Activated T-cell treated with anti-CD3 and anti-CD28 coated beads, Interleukin-2, amount 50 U/mL, for 4 hours (primary cell): Measurements from ENCODE around the gene DHRSX. TPM values are rescaled to one million over a fixed set of nuclear protein-coding genes. Genes with fewer than 3 reads are reported as not detected.
"Not testable (repeated sequence)": the region's sequence is repeated elsewhere in the genome, so short reads cannot be mapped to it uniquely, and the experiment has no call there.

ENCODE experiments used
- ATAC-seq, 2 donors: fragments of 200-7000 bp; cut with Tn5 transposase; one replicate each; pipeline ENCODE4 v1.10.0; 2021
- DNase-seq: peaks from one replicate; pipeline ENCODE4 v3.0.0-alpha.2; 2020
- H3K27me3 Mint-ChIP-seq: one replicate; pipeline ENCODE4 v1.8.0; 2021; ENCODE audit warnings: low read depth, mixed read lengths
- H3K36me3 Mint-ChIP-seq: one replicate; pipeline ENCODE4 v1.8.0; 2022; ENCODE audit warnings: mixed read lengths; ENCODE audit not compliant: insufficient read depth
- H3K4me1 Mint-ChIP-seq: one replicate; pipeline ENCODE4 v1.8.0; 2021; ENCODE audit warnings: low read depth, mixed read lengths
- H3K4me3 Mint-ChIP-seq: one replicate; pipeline ENCODE4 v1.8.0; 2021; ENCODE audit warnings: mild to moderate bottlenecking, moderate library complexity, mixed read lengths
- H3K9me3 Mint-ChIP-seq: one replicate; pipeline ENCODE4 v1.8.0; 2021; ENCODE audit warnings: mixed read lengths
- total RNA-seq, 3 donors: library from RNA; stranded (reverse); gene quantifications; one replicate each; pipeline ENCODE4 v1.2.1, GENCODE V29; 2021

DHRSX gene
- total RNA-seq, 3 donors from 2014 or later = 19.3 to 23.2 (median 22.0) TPM

DNA sequence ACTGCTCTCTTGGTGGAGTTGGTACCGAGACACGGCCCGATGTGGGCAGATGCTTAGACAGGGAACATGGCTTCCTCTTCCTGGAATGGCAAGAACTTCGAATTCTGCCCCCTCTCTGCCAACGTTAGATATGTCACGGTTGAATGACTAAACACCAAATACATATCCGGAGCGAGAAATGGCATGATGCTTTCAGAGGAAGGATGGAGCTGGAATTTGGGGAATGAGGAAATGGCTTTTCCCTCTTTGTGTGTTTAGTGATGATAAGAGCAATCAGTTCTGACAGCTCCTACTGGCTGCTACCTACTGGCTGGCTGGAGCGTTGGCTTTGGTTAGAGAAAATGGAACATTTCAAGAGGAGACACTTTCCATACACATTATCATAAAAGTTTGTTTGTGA, 140.0 kb downstream of the DHRSX start:
- peaks cover 15% of the 10 kb centered on the region for H3K9me3 Mint-ChIP-seq
- peaks cover 14% of the 10 kb centered on the region for H3K4me1 Mint-ChIP-seq
- no peak for ATAC-seq
- no peaks in the 10 kb centered on the region for H3K27me3 Mint-ChIP-seq
- H3K36me3 Mint-ChIP-seq = peaks cover 20% of the 10 kb centered on the region
- DNase-seq = no peak
- no peak overlapping the region for H3K4me3 Mint-ChIP-seq

DNA sequence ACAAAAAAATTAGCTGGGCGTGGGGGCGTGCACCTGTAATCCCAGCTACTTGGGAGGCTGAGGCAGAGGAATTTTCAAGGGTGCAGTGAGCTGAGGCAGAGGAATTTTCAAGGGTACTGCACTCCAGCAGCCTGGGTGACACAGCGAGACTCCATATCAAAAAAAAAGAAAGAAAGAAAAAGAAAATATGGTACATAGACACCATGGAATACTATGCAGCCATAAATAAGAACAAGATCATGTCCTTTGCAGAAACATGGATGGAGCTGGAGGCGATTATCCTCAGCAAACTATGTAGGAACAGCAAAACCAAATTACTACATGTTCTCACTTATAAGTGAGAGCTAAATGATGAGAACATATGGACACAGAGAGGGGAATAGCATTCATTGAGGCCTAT, 141.3 kb downstream of the DHRSX start:
- H3K4me3 Mint-ChIP-seq, H3K27me3 Mint-ChIP-seq, ATAC-seq, DNase-seq: not testable (repeated sequence)
- Mint-ChIP-seq H3K9me3 (peaks cover 10% of the 10 kb centered on the region), H3K36me3 (peaks cover 23% of the 10 kb centered on the region), H3K4me1 (peaks cover 14% of the 10 kb centered on the region)

DNA sequence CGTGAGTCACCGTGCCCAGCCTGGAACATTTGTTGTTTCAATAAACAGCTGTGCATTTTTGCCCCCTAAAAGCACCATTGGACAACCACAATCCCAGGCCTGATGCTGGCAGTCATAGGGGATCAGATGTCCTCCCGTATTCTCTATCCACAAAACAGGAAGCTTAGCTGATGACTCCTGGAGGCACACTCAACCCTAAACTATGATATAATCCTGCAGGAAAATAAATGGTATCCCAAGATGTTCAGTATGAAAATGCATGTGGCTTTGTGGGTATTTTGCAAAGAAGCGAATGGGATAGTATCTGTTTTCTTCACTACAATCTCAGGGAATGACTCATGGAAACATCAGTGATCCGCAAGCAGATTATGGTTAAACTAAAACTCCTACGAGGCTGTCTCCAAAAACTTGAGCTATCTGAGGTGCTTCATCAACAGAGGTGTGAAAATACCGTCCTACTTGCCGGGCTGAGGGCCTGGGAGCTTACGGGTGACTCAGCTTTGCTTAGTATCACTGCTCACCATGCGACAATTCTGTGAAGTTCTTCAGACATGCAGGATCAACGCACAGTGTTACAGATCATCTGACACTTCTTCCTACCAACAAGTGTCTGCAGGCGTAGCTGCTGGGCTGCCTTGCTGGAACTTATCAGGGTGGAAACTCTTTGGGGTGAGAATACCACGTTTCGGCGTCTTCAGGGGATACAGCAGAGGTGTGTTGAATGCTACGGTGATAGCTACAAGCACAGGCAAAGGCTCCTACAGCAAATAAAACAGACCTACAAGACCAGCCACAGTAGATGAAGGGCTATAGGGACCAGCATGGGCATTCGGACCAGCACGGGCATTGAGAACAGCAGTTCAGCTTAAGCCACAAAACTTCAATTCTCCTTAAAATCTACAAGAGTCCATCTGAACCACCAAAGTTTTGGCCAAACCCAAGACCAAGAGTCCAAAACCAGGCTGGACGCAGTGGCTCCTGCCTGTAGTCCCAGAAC, 148.5 kb downstream of the DHRSX start:
- no peak overlapping the region for H3K4me3 Mint-ChIP-seq
- H3K27me3 Mint-ChIP-seq = no peaks in the 10 kb centered on the region
- H3K36me3 Mint-ChIP-seq = peaks cover 34% of the 10 kb centered on the region
- peaks cover 5% of the 10 kb centered on the region for H3K4me1 Mint-ChIP-seq
- DNase-seq (no peak), ATAC-seq (peak; percentile 54 to 58)
- peaks cover 4% of the 10 kb centered on the region for H3K9me3 Mint-ChIP-seq

DNA sequence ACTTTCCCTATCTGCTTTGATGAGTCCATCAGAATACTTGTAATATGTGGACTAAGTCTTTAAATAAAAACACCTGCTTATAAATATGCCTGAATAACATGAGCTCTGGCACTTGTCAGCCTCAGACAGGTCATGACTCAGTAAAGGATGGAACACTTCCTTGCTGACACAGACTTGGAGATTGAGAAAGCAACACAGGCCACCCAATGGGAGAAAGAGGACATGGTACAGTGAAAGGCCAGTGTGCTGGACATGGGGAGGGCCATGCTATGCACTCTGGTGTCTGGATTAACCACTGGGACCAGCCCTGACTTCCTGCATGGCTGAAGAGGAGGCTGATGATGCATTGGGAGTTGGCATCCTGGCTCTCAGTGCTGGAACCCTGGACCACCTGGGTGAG, 149.5 kb downstream of the DHRSX start:
- Mint-ChIP-seq H3K9me3 (peaks cover 9% of the 10 kb centered on the region), H3K4me3 (no peak overlapping the region), H3K4me1 (peaks cover 2% of the 10 kb centered on the region), H3K27me3 (no peaks in the 10 kb centered on the region), H3K36me3 (peaks cover 39% of the 10 kb centered on the region)
- DNase-seq (no peak), ATAC-seq (no peak)

DNA sequence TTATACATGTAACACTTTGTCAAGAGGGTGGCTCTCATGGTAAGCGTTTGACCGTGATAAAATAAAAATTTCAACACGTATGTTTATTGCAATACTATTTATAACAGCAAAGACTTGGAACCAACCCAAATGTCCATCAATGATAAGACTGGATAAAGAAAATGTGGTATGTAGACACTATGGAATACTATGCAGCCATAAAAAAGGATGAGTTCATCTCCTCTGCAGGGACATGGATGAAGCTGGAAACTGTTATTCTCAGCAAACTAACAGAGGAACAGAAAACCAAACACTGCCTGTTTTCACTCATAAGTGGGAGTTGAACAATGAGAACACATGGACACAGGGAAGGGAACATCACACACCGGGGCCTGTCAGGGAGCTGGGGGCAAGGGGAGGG, 150.1 kb downstream of the DHRSX start:
- H3K9me3 Mint-ChIP-seq, DNase-seq, H3K4me3 Mint-ChIP-seq, ATAC-seq, H3K4me1 Mint-ChIP-seq, H3K27me3 Mint-ChIP-seq: not testable (repeated sequence)
- H3K36me3 Mint-ChIP-seq = peaks cover 44% of the 10 kb centered on the region

DNA sequence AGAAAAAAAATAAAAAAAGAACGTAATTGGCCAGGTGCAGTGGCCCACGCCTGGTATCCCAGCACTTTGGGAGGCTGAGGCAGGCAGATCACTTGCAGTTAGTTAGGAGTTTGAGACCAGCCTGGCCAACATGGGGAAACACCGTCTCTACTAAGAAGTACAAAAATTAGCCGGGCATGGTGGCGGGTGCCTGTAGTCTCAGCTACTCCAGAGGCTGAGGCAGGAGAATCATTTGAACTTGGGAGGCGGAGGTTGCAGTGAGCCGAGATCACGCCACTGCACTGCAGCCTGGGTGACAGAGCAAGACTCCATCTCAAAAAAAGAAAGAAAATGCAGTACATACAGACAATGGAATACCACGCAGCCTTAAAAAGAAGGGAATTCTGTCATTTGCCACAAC, 150.7 kb downstream of the DHRSX start:
- H3K4me3 Mint-ChIP-seq, H3K27me3 Mint-ChIP-seq: not testable (repeated sequence)
- peaks cover 49% of the 10 kb centered on the region for H3K36me3 Mint-ChIP-seq

DNA sequence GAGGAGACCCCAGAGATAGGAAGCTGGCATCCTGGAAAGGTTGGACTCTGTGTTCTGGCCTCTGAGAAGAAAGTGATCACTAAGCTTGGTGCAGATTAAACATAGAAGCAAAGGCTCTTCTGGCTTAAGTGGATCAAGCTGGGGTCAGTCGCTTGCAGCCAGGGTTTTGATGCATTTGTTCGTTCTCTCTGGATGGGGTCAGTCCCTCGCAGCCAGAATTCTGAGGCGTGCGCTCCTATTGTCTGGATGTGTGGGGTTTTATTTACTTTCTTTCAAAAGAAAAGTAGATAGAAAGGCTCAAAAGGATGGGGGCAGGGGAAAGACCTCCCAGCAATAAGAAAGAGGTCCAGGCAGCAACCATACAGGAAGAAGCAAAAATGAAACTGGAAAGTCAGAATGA, 152.6 kb downstream of the DHRSX start:
- ATAC-seq (no peak), DNase-seq (no peak)
- Mint-ChIP-seq H3K36me3 (peaks cover 58% of the 10 kb centered on the region), H3K4me3 (no peak overlapping the region), H3K4me1 (peaks cover 2% of the 10 kb centered on the region), H3K9me3 (peaks cover 9% of the 10 kb centered on the region), H3K27me3 (no peaks in the 10 kb centered on the region)

More for the DNA sequence above, 150.7 kb downstream of the DHRSX start:
- DNase-seq, ATAC-seq, H3K4me1 Mint-ChIP-seq, H3K9me3 Mint-ChIP-seq: not testable (repeated sequence)

DNA sequence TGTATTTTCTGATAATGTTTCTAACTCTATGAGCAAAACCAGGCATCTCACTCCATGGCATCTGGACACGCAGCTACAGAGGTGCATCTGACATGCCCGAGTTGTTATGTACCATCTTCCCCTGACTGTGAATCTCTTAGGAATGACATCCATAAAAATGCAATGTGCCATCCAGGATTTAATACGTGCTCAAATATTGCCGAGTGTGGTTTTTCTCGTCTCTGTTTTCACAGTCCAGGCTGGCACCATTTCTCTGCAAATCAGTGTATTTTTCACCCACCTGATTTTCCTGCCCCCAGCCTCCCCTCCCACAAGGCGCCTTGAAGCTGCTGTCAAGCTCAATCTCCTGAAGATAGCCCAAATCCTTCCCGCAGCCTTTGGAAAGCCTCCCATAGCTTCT, 154.6 kb downstream of the DHRSX start:
- Mint-ChIP-seq H3K36me3 (peaks cover 68% of the 10 kb centered on the region), H3K4me1 (no peaks in the 10 kb centered on the region), H3K4me3 (no peak overlapping the region), H3K9me3 (peaks cover 9% of the 10 kb centered on the region), H3K27me3 (no peaks in the 10 kb centered on the region)
- DNase-seq = no peak
- no peak for ATAC-seq

DNA sequence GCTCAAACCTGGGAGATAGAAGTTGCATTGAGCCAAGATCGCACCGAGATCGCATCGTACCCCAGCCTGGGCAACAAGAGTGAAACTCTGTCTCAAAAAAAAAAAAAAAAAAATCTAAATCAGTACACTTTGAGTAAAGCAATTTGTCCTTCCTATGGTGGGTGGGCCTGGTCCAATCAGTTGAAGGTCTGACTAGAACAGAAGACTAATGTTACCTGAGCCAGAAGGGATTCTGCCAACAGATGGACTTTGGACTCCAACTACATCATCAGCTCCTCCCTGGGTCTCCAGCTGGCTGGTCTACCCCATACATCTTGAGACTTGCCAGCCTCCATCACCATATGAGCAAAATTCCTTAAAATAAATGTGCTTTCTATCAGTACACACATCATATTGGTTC, 155.2 kb downstream of the DHRSX start:
- Mint-ChIP-seq H3K4me1 (no peaks in the 10 kb centered on the region), H3K9me3 (peaks cover 10% of the 10 kb centered on the region), H3K4me3 (no peak overlapping the region), H3K36me3 (peaks cover 69% of the 10 kb centered on the region), H3K27me3 (no peaks in the 10 kb centered on the region)
- no peak for ATAC-seq
- DNase-seq = no peak

DNA sequence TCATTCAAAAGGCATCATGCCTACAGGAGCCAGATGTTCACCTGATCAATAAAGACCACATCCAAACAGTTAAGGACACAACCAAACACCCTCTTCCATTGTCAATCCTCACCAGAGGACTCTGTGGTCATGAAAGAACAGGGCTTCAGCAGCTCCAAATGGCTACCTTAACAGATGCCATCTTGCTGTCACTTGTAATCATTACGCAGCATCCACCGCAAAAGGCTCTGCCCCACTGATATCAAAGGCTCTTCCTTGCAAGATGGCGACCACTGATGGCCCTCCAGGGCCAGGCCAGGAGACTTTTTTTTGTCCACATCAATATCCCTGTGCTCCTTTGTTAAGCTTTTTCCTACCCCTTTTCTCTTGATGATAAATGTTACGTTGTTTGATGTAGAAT, 157.4 kb downstream of the DHRSX start:
- peaks cover 81% of the 10 kb centered on the region for H3K36me3 Mint-ChIP-seq
- no peak overlapping the region for H3K4me3 Mint-ChIP-seq
- ATAC-seq = no peak
- H3K9me3 Mint-ChIP-seq = peaks cover 19% of the 10 kb centered on the region
- no peak for DNase-seq
- no peaks in the 10 kb centered on the region for H3K4me1 Mint-ChIP-seq
- H3K27me3 Mint-ChIP-seq = no peaks in the 10 kb centered on the region

DNA sequence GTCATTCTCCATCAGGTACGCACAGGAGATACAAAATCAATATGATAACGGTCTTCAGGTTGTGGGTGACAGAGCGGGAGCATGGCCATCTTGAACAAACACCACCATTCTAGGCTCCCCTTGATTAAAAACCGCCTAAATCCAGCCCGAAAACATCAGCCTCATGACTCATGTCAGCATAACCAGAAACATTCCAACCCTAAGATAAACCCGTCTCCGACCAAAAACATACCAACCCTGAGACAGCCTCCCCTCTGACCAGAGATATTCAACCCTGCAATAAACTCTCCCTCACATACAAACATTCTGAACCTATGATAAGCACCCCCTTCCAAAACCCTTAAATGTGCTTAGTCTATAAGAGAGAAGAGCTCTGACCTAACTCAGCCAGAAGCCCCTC, 157.9 kb downstream of the DHRSX start:
- Mint-ChIP-seq H3K4me1 (no peaks in the 10 kb centered on the region), H3K36me3 (peaks cover 81% of the 10 kb centered on the region), H3K9me3 (peaks cover 19% of the 10 kb centered on the region), H3K4me3 (no peak overlapping the region), H3K27me3 (no peaks in the 10 kb centered on the region)
- ATAC-seq = no peak
- no peak for DNase-seq

DNA sequence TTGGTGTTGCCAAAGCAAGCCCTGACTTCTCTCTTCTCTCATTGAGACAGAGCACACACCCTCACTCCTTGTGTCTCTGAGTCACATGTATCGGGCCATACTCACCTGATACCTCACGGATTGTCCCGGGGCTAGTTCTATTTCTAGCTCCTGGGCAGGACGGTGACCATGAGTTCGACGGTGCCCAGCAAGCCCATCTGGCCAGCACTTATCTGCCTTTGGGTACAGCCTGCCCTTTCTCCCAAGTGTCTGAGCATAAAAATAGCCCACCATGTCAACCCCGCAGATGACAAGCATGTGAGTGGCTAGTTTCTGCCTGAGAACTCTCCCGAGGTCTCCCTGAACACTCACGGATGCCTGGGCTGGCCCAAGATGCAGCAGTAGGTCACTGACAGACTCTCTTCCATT, 158.5 kb downstream of the DHRSX start:
- Mint-ChIP-seq H3K9me3 (peaks cover 19% of the 10 kb centered on the region), H3K36me3 (peaks cover 80% of the 10 kb centered on the region), H3K4me1 (no peaks in the 10 kb centered on the region), H3K4me3 (no peak overlapping the region), H3K27me3 (no peaks in the 10 kb centered on the region)
- no peak for ATAC-seq
- DNase-seq = no peak

DNA sequence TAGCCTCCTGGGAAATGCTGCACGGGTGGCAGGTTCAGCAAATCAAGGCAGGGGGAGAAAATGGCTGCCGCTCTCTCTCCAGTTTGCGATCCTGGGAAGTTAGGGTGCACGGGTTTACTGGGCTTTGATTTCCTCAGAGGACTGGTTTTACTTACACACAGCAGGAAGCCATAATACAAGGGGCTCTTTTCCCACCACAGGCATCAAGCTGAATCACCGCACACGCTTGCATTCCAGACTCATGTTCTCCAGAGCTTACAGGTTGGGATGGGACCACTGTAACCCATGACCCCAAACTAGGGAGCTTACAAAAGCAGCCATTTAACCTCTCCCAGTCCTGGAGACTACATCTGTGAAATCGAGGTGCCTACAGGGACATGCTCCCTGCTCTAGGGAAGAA, 159.8 kb downstream of the DHRSX start:
- Mint-ChIP-seq H3K4me3 (no peak overlapping the region), H3K4me1 (no peaks in the 10 kb centered on the region), H3K27me3 (no peaks in the 10 kb centered on the region), H3K9me3 (peaks cover 14% of the 10 kb centered on the region), H3K36me3 (peaks cover 69% of the 10 kb centered on the region)
- ATAC-seq (no peak), DNase-seq (no peak)

DNA sequence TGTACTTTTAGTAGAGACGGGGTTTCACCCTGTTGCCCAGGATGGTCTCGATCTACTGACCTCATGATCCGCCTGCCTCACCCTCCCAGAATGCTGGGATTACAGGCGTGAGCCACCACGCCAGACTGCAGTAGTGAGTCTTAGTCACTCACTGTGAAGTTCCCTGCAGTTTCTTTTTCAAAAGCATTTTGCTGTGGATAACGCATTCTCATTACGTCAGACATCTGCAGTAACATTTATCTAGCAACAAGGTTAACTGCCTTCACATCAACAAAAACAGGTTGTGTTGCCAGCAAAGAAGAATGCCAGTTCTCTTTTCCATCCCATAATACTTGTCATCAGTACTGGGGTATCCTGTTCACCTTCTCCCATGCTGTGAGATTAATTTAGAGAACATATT, 164.6 kb downstream of the DHRSX start:
- H3K4me1 Mint-ChIP-seq = no peaks in the 10 kb centered on the region
- H3K36me3 Mint-ChIP-seq = peaks cover 31% of the 10 kb centered on the region
- H3K9me3 Mint-ChIP-seq = peaks cover 14% of the 10 kb centered on the region
- no peaks in the 10 kb centered on the region for H3K27me3 Mint-ChIP-seq
- ATAC-seq = no peak
- H3K4me3 Mint-ChIP-seq = no peak overlapping the region
- no peak for DNase-seq

DNA sequence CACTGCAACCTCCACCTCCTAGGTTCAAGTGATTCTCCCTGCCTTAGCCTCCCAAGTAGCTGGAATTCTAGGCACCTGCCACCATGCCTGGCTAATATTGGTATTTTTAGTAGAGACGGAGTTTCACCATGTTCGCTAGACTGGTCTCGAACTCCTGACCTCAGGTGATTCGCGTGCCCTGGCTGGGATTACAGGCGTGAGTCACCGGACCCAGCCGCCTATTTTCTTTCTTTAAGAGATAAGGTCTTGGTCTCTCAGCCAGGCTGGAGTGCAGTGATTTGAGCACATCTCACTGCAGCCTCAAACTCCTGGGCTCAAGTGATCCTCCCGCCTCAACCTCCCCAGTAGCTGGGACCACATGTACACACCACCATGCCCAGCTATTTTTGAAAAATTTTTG, 166.5 kb downstream of the DHRSX start:
- ATAC-seq (no peak), DNase-seq (no peak)
- Mint-ChIP-seq H3K4me3 (no peak overlapping the region), H3K9me3 (peaks cover 6% of the 10 kb centered on the region), H3K36me3 (peaks cover 14% of the 10 kb centered on the region), H3K27me3 (no peaks in the 10 kb centered on the region), H3K4me1 (no peaks in the 10 kb centered on the region)
